Stimulated activated CD4-positive, alpha-beta T cell treated with anti-CD3 and anti-CD28 coated beads, Interleukin-4, amount 100 ng/mL, for 48 hours (primary cell): Measurements from ENCODE around the gene MZF1.
A peak's percentile ranks its signal among the peaks of the same experiment; 100 is the strongest.
"Not testable (repeated sequence)": the region's sequence is repeated elsewhere in the genome, so short reads cannot be mapped to it uniquely, and the experiment has no call there.

ENCODE experiments used
- DNase-seq, 2 donors: peaks; one replicate each; pipeline ENCODE4 v3.0.0-alpha.2; 2020; ENCODE audit warnings: low read depth in 2 of 2

Gene MZF1

DNA sequence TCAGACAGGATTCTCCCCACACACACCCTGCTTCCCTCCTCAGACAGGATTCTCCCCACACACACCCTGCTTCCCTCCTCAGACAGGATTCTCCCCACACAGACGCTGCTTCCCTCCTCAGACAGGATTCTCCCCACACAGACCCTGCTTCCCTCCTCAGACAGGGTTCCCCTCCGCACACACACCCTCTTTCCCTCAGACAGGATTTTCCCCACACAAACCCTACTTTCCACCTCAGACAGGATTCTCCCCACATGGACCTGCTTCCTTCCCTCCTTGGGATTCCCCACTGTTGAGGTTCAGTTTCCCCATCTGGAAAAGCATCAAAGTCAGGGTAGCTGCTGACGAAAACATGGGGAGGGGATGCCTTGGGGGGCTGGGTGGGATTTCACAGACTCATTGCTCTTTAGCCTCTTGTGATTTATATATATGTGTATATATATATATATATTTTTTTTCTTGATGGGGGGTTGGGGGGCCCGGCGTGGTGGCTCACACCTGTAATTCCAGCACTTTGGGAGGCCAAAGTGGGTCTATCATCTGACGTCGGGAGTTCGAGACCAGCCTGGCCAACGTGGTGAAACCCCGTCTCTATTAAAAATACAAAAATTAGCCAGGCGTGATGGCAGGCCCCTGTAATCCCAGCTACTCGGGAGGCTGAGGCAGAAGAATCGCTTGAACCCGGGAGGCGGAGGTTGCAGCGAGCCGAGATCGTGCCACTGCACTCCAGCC is 30.3 kb downstream of the MZF1 start:
- not testable (repeated sequence) for DNase-seq

DNA sequence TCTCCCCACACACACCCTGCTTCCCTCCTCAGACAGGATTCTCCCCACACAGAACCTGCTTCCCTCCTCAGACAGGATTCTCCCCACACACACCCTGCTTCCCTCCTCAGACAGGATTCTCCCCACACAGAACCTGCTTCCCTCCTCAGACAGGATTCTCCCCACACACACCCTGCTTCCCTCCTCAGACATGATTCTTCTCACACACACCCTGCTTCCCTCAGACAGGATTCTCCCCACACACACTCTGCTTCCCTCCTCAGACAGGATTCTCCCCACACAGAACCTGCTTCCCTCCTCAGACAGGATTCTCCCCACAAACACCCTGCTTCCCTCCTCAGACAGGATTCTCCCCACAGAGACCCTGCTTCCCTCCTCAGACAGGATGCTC is 34.0 kb downstream of the MZF1 start:
- DNase-seq = not testable (repeated sequence)

- peak in 1 of 2 donors; percentile 40 for DNase-seq
Measured at GRCh38 chr19:58538257-58539168, 34.6 kb downstream of the MZF1 start.

DNA sequence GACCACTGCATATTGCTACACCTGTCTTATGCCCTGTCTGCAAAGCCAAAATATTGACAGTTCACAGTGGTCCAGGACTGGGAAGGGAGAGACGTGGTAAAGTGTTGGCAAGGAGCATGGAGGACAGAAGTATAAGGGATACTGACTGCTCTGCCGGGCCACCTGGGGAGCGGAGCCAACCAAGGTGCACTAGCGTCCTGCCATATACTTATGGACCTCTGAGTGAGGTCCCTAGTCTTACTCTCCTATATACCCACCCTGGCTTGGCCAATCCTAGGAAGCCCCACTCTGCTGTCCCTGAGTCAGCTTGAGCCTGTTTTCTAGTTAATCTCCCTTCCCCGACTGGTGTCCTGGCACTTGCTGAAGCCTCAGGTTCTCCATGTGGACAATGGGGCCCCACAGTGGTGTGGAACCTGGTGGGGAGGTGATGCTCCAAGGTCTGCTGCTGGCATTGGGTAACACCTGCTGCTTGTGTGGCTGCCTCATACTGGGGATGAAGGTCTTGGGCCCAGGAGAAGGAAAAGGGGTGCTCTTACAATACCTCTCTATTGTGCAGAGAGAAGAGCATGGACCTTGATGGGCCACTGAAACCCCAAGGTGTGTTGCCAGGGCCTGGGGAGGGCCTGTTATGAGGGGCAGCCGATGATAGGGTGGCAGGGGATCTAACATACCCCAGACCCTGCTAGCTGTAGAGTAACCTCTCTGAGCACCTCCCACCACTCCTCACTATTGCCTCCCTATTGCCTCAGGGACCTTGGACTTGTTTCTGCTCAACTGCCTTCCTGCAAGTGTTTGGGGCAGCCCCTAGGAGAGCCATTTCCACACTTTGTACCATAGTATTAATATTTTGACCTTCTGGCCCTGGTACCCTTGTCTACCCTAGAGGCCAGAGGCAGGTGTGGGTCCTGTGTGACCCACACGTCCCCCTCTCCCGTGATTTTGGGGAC is 36.0 kb downstream of the MZF1 start:
- DNase-seq = no peak

- DNase-seq = no peak
Measured at GRCh38 chr19:58535857-58536256, 37.3 kb downstream of the MZF1 start.

GRCh38 chr19:58531034-58531840 is 41.9 kb downstream of the MZF1 start:
- no peak for DNase-seq

DNA sequence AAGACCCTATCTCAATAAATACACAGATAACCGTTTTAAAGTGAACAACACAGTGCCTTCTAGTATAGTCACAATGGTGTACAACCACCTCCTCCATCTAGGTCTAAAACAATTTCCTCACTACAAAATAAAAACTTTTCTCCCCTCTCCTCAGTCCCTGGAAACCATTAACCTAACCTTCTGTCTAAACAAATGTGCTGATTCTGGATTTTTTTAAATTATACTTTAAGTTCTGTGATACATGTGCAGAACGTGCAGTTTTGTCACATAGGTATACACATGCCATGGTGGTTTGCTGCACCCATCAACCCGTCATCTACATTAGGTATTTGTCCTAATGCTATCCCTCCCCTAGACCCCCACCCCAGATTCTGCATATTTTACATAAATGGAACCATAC is 43.7 kb downstream of the MZF1 start:
- no peak for DNase-seq

DNA sequence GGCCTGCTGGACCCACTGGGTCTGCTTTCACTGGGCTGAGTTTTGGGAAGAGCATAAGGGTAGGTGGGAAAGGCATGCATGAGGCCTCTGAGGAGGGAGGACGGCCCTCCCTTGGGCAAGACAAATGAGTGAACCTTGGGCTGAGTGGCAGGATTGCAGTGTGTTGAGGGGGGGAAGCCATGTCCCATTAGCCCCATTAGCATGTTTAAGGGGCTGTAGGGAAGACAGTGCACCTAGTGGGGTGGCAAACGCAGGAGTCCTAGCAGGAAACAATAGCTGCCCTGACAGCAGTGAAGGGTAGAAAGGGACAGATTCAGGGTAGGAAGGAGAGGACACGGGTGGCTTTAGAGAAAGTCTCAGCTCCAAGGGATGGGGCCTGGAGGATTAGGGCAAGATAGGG is 50.4 kb downstream of the MZF1 start:
- DNase-seq = no peak

GRCh38 chr19:58521651-58522050 is 51.5 kb downstream of the MZF1 start:
- no peak for DNase-seq

DNA sequence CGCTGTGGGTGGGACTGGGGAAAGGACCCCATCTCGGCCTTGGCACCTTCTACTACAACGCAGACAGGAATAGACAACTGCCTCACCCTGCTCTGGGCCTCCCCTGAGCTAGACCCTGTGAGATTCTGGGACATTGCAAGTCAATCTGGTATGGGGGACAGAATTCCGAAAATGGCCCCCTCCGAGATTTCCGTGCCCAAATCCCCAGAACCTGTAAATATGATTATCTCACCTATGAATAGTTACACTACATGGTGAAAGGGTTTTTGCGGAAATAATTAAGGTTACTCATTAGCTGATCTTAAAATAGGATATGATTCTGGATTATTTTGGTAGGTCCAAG is 52.9 kb downstream of the MZF1 start:
- no peak for DNase-seq

DNA sequence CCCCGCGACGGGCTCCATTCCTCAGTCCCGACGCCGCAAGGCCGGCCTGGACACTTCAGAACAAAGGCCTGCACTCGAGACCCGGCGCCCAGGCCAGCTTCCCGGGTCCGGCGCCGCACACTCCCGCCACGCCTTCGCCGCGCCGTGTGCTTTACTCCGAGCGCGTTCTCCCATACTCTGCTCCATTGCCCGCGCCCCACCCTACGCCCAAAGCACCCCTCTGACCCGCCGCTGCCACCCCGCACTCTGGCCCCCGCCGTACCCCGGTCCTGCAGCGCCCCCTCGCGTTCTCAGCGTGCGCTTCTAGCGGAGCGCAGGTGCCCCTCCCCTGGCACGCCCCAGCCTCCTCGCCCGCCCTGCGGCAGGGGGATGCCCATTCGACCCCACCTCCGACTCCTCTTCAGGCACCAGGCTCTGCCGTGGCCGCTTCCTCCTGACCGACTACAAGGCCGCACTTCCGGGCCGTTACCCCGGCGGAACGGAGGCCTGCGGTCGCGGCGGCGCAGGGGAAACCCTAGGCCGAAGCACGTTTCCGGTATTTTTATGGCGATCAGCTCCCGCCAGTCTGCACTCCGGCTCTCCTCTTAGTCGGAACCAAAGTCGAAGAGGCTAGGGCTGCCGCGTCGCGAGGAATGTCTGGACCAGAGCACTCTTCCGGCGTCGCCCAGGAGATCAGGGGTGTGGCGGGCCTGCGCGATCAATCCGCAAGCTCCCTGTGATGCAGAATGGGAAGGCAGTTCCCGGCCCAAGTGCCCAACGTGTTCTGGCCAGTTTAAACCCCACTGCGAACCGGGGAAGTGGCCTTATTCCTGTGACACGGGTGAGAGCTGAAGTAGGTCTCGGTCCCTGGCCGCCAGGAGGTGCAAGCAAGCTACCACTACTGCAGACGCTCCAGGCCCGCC is 53.5 kb downstream of the MZF1 start, which contains the start of gene ZBTB45:
TSS of gene ZBTB45 (minus strand) at position 456 of the 902 bp plus-strand sequence. CDS start 2,137 bp downstream, outside the sequence.
- peak; percentile 90 to 92 for DNase-seq

DNA sequence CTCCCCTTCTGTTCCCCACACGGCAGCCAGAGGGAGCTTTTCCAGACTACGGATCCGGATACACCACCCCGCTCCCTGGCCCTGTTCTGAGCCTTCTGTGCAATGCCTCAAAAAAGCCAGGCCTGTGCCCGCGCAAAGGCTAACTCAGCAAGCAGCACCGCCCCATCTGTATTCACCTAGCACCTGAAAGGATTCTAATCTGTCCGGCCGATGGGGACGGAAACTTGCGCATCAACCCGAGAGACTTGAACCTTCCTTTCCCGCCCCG is 54.1 kb downstream of the MZF1 start:
- DNase-seq = peak; percentile 31 to 32

- no peak for DNase-seq
Measured at GRCh38 chr19:58518256-58519086, 54.7 kb downstream of the MZF1 start.

GRCh38 chr19:58516964-58517833 is 55.9 kb downstream of the MZF1 start:
- no peak for DNase-seq

- DNase-seq = no peak
Measured at GRCh38 chr19:58516246-58516836, 56.8 kb downstream of the MZF1 start.

DNA sequence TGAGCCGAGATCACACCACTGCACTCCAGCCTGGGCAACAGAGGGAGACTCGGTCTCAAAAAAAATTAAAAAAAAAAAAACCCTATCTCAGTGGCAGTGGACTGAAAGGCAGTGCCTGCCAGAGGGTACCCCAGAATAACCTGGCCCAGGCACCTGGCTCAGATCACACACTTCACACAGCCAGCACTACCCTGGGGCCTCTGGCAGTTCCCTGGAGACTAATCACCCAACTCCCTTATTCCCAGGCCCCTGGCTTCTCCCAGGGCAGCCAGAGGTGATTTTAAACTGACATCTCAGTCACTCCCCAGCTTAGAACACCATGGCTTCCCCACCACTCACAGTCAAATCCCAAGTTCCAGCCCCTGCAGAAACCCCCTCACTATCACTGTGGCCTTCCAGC is 57.9 kb downstream of the MZF1 start:
- DNase-seq = no peak

- DNase-seq = no peak
Measured at GRCh38 chr19:58514564-58515022, 58.5 kb downstream of the MZF1 start.
